ENCODE results near the gene CYP4A22.
"Not testable (repeated sequence)": the region's sequence is repeated elsewhere in the genome, so short reads cannot be mapped to it uniquely, and the experiment has no call there.

CYP4A22 gene

GRCh38 chr1:47156457-47156856 is 19.2 kb downstream of the CYP4A22 start:
- DNase-seq (ENCODE audit: low read depth, low spot score) = not testable (repeated sequence)

- DNase-seq (ENCODE audit: low read depth, low spot score) = not testable (repeated sequence)
Observed at GRCh38 chr1:47157957-47158356, 20.7 kb downstream of the CYP4A22 start.

GRCh38 chr1:47160716-47161115 is 23.5 kb downstream of the CYP4A22 start:
- no peak for DNase-seq (ENCODE audit: low read depth, low spot score)

DNA sequence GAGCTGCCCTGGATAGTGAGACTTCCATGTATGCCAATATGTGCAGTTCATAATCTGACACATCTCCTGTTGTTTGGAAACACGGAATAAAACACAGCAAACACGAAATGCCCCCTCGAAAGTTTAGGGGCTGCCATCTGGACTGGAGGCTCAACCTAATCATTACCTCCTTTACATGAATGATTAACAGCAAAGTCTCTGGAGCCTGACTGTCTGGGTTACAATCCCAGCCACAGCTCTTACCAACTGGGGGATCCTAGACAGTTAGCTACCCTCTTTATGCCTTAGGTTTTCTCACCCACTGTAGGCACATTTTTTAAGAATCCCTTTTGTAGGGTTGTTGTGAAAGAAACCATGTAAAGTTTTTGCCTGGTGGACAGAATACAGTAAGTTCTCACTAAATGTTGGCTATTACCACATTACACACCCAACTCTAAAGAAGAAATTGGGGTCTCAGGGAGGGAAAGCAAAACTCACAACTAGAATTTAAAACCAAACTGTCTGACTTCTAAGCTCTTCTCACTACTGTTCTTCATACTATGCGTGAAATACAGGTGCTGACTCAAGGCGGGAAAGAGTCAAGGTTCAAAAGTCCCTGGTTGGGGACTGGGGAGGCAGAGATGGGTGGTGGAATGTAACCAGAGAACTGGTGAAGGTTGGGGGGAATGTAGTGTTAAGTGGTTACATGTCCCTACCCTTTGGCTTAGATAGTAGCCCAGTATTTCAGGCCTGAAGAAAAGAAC is 24.2 kb downstream of the CYP4A22 start:
- DNase-seq (ENCODE audit: low read depth, low spot score) = no peak

DNA sequence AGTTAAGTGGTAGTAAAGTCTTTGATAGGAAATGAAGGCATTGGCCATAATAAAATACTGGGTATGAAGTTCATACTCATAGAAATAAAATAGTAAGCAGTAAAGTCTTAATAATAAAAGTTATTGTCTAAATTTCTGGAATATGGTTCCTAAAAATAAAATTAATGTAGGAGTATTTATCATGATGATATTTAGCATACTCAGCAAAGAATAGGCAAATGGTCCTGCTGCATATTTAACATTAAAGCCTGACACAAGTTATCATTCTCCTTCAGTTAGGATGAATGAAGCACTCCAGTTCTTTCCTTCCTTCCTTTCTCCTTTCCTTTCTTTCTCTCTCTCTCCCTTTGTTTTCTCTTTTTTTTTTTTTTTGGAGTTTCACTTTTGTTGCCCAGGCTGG is 27.3 kb downstream of the CYP4A22 start:
- DNase-seq (ENCODE audit: low read depth, low spot score) = no peak

GRCh38 chr1:47172782-47173181 is 35.5 kb downstream of the CYP4A22 start:
- no peak for DNase-seq (ENCODE audit: low read depth, low spot score)

- DNase-seq (ENCODE audit: low read depth, low spot score) = no peak
Observed at GRCh38 chr1:47174656-47175020, 37.4 kb downstream of the CYP4A22 start.

GRCh38 chr1:47175227-47175934 is 38.1 kb downstream of the CYP4A22 start:
- DNase-seq (ENCODE audit: low read depth, low spot score) = peak; percentile 17

- no peak for DNase-seq (ENCODE audit: low read depth, low spot score)
Observed at GRCh38 chr1:47178020-47178419, 40.8 kb downstream of the CYP4A22 start.

DNA sequence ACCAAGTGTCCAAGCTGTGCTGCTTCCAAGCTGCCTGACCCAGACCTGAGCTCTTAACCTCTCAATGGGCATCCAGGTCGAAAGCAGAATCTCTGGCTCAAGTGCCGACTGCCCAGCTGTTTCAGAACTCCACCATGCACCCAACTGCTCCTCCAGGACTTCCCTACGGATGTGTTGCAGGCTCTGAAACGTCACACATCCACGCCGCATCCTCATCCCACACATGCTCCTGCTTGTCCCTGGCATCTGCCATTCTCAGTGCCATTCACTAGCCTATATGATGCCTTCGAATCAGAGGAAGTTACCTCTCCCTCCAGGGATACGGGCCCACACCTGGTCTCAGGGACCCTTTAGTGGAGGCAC is 41.4 kb downstream of the CYP4A22 start:
- DNase-seq (ENCODE audit: low read depth, low spot score) = no peak

- DNase-seq (ENCODE audit: low read depth, low spot score) = peak; percentile 83
Observed at GRCh38 chr1:47179017-47179987, 42.1 kb downstream of the CYP4A22 start.

GRCh38 chr1:47179988-47180563 is 42.8 kb downstream of the CYP4A22 start:
- no peak for DNase-seq (ENCODE audit: low read depth, low spot score)

DNA sequence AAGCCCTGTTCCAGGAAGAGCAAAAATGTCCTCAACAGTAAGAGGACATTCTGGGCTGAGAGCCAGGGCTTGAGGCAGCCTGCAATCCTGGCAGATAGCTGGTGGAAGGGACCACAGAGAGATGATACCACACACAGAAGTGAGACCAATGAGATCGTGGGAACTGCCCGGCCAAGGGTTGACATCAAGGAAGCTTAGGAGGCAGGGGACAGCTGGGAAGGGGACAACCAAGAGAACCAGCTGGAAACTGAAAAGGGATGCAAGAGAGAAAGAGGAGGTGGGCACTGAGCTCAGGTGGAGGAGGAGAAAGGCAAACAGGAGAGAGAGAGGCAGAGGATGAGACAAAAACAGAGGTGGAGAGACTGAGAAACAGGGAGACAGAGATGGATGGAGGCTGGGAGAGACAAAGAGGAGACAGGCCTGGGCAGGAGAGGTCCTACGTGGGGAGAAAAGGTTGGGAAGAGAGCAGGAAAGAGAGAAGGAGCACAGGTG is 43.4 kb downstream of the CYP4A22 start:
- DNase-seq (ENCODE audit: low read depth, low spot score) = no peak

GRCh38 chr1:47181095-47181954 is 44.1 kb downstream of the CYP4A22 start:
- no peak for DNase-seq (ENCODE audit: low read depth, low spot score)

GRCh38 chr1:47181955-47182675 is 44.9 kb downstream of the CYP4A22 start:
- DNase-seq (ENCODE audit: low read depth, low spot score) = no peak

GRCh38 chr1:47182676-47183235 is 45.5 kb downstream of the CYP4A22 start:
- DNase-seq (ENCODE audit: low read depth, low spot score) = no peak

DNA sequence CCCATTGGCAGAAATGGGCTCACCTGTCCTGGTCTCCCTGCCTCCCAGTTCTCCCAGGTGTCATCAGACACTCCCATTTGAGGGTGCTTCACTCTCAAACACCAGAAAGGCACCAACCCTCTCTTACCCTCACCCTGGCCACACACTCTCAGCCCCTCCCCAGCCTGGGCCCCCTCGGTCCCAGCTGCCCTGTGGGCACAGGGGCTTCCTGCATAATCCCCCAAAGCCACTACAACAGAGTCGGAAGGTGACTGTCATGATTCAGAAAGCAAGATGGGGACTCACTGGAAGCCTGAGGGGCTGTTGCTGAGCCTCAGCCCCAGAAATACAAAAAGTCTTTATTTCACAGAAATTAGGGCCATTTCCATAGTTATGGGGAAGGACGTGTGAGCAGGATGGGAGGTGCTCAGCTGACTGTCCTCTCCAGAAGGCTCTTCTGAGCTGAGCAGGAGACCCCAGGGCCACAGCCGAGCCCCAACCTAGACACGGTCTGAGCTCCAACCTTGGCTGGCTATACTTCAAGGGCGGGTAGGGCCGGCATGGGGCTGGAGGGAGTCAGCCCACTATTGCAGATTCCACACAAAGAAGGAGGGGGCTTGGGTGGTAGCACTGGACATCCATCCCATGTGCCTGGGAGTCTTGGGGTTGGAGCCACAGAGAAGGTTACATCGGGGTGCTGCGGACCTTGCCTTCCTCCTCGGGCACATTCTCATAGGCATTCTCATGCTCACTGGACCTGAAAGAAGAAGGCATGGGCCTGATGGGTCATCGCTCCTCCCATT is 46.3 kb downstream of the CYP4A22 start:
- no peak for DNase-seq (ENCODE audit: low read depth, low spot score)

DNA sequence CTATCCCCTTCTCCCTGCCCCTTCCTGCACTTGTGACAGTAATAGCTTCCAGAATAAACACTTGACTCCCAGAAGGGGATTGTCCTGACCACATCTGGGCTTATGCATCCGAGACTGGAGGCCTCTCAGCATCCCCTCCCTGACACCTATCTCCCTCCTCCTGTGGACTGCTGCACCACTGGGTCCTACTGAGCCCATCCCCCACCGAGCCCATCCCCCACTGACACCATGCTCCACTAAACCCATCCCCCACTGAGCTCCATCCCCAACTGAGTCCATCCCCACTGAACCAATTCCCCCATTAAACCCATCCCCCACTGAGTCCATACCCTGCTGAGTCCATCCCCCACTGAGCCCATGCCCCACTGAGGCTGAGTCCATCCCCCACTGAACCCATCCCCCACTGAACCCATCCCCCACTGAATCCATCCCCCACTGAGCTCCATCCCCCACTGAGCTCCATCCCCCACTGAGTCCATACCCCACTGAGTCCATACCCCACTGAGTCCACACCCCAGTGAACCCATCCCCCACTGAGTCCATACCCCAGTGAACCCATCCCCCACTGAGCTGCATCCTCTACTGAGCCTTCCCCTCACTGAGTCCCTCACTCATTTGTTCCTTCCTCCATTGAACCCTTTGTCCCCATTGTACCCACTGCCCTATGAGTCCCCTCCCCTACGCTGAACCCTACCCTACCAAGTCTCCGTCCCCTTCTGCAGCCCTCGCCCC is 47.0 kb downstream of the CYP4A22 start:
- no peak for DNase-seq (ENCODE audit: low read depth, low spot score)

Data from smooth muscle cell of the brain vasculature (primary cell).